ENCODE data around the gene APLP2.

APLP2 gene

DNA sequence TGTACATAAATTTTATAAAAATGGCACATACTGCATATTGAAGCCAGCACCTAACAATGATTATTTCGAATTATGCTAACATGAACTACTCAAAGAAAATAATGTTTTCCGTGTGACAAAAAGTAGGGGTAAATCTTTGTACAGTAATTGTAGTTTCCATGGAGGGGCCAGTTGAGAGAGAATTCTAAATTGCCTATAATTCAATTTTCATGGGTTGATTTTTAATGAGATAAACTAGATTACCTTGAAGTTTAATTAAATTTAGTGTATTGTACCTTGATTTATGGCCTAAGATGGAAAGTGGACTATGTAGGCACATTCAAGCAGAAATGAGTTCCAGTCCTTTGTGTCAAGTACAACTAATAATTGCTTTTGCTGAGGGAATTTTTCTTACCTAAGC lies 5.0 kb downstream of the APLP2 start:
- 100% methylated on average over 2 of the region's 2 CpGs for WGBS
- H3K9me3 ChIP-seq (ENCODE audit: insufficient read depth, low read depth, low read length), result no peaks in the 10 kb centered on the region

GRCh38 chr11:130076778-130077481 lies 7.2 kb downstream of the APLP2 start:
- H3K4me1 ChIP-seq (ENCODE audit: insufficient read depth, low read length), result peaks cover 11% of the 10 kb centered on the region; the same call in 1 of the 2 replicates
- H3K36me3 ChIP-seq (ENCODE audit: insufficient read depth, low read length), result no peaks in the 10 kb centered on the region
- H3K4me3 ChIP-seq (ENCODE audit: low read length), result no peak overlapping the region
- WGBS, result 74% methylated on average over 4 of the region's 4 CpGs
- no peak overlapping the region for H3K9ac ChIP-seq (ENCODE audit: low read depth, low read length)
- no peaks in the 10 kb centered on the region for H3K27me3 ChIP-seq (ENCODE audit: insufficient read depth, low read length)
- no peaks in the 10 kb centered on the region for H3K9me3 ChIP-seq (ENCODE audit: insufficient read depth, low read depth, low read length)
- no peak overlapping the region for H3K27ac ChIP-seq (ENCODE audit: low read depth, low read length)

More for the DNA sequence above, 5.0 kb downstream of the APLP2 start:
- H3K4me3 ChIP-seq (ENCODE audit: low read length), result no peak overlapping the region
- H3K4me1 ChIP-seq (ENCODE audit: insufficient read depth, low read length), result peaks cover 20% of the 10 kb centered on the region; the same call in 1 of the 2 replicates
- no peaks in the 10 kb centered on the region for H3K36me3 ChIP-seq (ENCODE audit: insufficient read depth, low read length)
- no peak overlapping the region for H3K9ac ChIP-seq (ENCODE audit: low read depth, low read length)
- H3K27ac ChIP-seq (ENCODE audit: low read depth, low read length), result no peak overlapping the region
- H3K27me3 ChIP-seq (ENCODE audit: insufficient read depth, low read length), result no peaks in the 10 kb centered on the region

DNA sequence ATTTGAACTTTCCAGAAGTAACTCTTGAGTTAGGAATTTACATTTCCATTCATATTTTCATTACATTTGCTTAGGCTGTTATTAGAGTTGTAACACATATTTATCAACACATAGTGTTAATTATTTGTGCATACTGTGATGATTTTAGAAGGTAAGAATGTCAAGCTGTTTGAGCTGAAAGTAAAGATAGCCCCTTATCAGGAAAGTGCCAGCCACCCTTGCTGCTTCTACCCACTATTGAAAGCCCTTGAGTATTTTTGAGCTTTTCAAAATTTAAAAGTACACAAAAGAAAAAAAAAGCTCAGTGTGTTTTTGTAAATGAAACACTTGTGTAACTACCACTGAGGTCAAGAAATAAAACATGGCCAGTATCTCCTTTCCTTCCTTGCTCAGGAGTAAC lies 8.0 kb downstream of the APLP2 start:
- Histone ChIP-seq H3K27ac (ENCODE audit: low read depth, low read length) (no peak overlapping the region), H3K27me3 (ENCODE audit: insufficient read depth, low read length) (no peaks in the 10 kb centered on the region), H3K9ac (ENCODE audit: low read depth, low read length) (no peak overlapping the region), H3K36me3 (ENCODE audit: insufficient read depth, low read length) (no peaks in the 10 kb centered on the region; the same call in 1 of the 2 replicates), H3K9me3 (ENCODE audit: insufficient read depth, low read depth, low read length) (no peaks in the 10 kb centered on the region), H3K4me3 (ENCODE audit: low read length) (no peak overlapping the region), H3K4me1 (ENCODE audit: insufficient read depth, low read length) (peaks cover 8% of the 10 kb centered on the region; the same call in 1 of the 2 replicates)

DNA sequence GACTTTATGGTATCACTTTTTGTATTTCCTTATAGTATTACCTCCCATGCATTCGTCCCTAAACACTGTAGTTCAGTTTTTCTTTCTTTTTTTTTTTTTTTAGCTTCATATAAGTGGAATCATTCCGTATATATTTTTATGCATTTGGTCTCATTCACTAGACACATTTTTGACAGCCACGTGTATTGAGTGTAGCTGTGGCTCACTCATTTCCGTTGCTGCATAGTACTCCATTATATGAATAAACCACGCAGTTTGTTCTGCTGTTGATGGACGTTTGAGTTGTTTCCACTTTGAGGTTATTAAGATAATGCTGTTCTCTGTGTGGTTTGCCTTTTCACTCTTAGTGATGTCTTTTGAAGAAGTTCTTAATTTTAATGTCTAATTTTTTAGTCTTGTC lies 8.4 kb downstream of the APLP2 start:
- no peak overlapping the region for H3K4me3 ChIP-seq (ENCODE audit: low read length)
- H3K4me1 ChIP-seq (ENCODE audit: insufficient read depth, low read length), result peaks cover 8% of the 10 kb centered on the region; the same call in 1 of the 2 replicates
- H3K36me3 ChIP-seq (ENCODE audit: insufficient read depth, low read length), result no peaks in the 10 kb centered on the region; the same call in 1 of the 2 replicates
- no peaks in the 10 kb centered on the region for H3K9me3 ChIP-seq (ENCODE audit: insufficient read depth, low read depth, low read length)
- WGBS, result 99% methylated on average over 6 of the region's 6 CpGs
- H3K9ac ChIP-seq (ENCODE audit: low read depth, low read length), result no peak overlapping the region
- no peak overlapping the region for H3K27ac ChIP-seq (ENCODE audit: low read depth, low read length)
- H3K27me3 ChIP-seq (ENCODE audit: insufficient read depth, low read length), result no peaks in the 10 kb centered on the region

GRCh38 chr11:130085671-130086290 lies 16.1 kb downstream of the APLP2 start:
- 96% methylated on average over 5 of the region's 6 CpGs for WGBS
- H3K9me3 ChIP-seq (ENCODE audit: insufficient read depth, low read depth, low read length), result 0 out of 2 replicates have a peak, but pooled peaks cover 6% of the 10 kb centered on the region
- peaks cover 19% of the 10 kb centered on the region for H3K4me1 ChIP-seq (ENCODE audit: insufficient read depth, low read length)
- H3K27ac ChIP-seq (ENCODE audit: low read depth, low read length), result no peak overlapping the region
- H3K9ac ChIP-seq (ENCODE audit: low read depth, low read length), result no peak overlapping the region
- no peaks in the 10 kb centered on the region for H3K27me3 ChIP-seq (ENCODE audit: insufficient read depth, low read length)
- H3K36me3 ChIP-seq (ENCODE audit: insufficient read depth, low read length), result no peaks in the 10 kb centered on the region; the same call in 1 of the 2 replicates
- no peak overlapping the region for H3K4me3 ChIP-seq (ENCODE audit: low read length)

DNA sequence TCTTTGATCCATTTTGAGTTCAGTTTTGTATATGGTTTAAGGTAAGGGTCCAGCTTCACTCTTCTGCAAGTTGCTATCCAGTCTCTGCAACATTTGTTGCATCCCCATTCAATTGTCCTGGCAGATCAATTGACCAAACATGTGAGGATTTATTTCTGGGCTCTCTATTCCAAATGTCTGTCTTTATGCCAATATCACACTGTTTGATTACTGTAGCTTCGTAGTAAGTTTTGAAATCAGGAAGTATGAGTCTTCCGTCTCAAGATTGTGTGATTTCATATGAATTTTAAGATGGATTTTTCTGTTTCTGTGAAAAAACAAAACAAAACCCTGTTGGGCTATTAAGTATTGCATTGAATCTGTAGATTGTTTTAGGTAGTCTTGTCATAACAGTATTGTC lies 17.0 kb downstream of the APLP2 start:
- Histone ChIP-seq H3K4me1 (ENCODE audit: insufficient read depth, low read length) (peaks cover 19% of the 10 kb centered on the region), H3K9me3 (ENCODE audit: insufficient read depth, low read depth, low read length) (0 out of 2 replicates have a peak, but pooled peaks cover 6% of the 10 kb centered on the region), H3K36me3 (ENCODE audit: insufficient read depth, low read length) (no peaks in the 10 kb centered on the region; the same call in 1 of the 2 replicates), H3K27me3 (ENCODE audit: insufficient read depth, low read length) (no peaks in the 10 kb centered on the region), H3K27ac (ENCODE audit: low read depth, low read length) (no peak overlapping the region), H3K4me3 (ENCODE audit: low read length) (no peak overlapping the region), H3K9ac (ENCODE audit: low read depth, low read length) (no peak overlapping the region)
- WGBS, result 94% methylated on average over 2 of the region's 2 CpGs

DNA sequence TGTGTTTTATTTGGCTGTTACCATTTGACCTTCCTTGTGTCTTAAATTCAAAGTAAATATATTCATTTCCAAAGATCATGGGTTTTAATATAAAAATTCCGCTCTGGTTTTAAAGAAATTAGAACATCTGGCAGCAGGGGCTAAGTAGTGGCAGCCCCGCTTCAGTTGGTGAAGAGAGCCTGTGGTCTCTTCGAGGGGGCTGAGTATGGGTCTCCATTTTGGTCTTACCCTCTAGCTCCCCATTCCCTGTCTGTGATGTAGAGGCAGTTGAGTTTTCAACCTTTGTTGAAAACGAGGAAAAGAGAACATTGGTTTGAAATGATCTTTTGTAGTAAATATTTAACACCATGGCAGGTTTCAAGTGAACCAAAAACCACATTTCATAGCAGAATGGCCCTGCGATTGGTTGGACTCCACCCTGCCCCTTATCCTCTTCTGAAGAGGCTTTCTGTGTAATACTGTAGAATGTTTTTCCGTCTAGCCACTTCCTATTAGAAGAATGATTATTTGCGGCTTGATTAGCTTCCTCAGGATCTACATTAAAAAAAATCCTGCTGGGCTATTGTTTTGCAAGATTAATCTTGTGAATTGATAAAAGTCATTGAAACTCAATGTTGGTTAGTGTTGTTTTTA lies 17.7 kb downstream of the APLP2 start:
- WGBS, result 90% methylated on average over 6 of the region's 7 CpGs
- H3K9ac ChIP-seq (ENCODE audit: low read depth, low read length), result no peak overlapping the region
- H3K4me1 ChIP-seq (ENCODE audit: insufficient read depth, low read length), result peaks cover 19% of the 10 kb centered on the region
- H3K27ac ChIP-seq (ENCODE audit: low read depth, low read length), result no peak overlapping the region
- no peaks in the 10 kb centered on the region; the same call in 1 of the 2 replicates for H3K36me3 ChIP-seq (ENCODE audit: insufficient read depth, low read length)
- no peak overlapping the region for H3K4me3 ChIP-seq (ENCODE audit: low read length)
- H3K27me3 ChIP-seq (ENCODE audit: insufficient read depth, low read length), result no peaks in the 10 kb centered on the region
- H3K9me3 ChIP-seq (ENCODE audit: insufficient read depth, low read depth, low read length), result 0 out of 2 replicates have a peak, but pooled peaks cover 6% of the 10 kb centered on the region

DNA sequence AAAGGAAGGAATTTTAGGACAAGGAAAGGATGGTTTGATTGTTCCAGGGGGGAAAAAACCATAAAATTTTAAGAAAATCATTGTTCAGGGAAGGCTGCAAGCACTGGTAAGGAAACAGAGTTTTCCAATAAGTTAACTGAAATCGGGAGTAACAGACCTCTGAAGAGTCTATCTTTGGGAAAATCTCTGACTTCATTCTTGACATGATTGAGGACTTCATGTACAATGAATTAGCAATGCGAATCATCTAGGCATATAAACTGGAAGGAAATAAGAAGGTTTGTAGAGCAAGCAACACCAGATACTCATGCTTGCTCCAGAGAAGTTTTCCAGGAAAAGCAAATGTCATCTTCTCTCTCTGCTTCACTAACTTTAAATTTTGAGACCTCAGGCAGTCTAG lies 18.5 kb downstream of the APLP2 start:
- Histone ChIP-seq H3K4me3 (ENCODE audit: low read length) (no peak overlapping the region), H3K27ac (ENCODE audit: low read depth, low read length) (peak overlapping the region; percentile 50), H3K4me1 (ENCODE audit: insufficient read depth, low read length) (peaks cover 19% of the 10 kb centered on the region), H3K9me3 (ENCODE audit: insufficient read depth, low read depth, low read length) (0 out of 2 replicates have a peak, but pooled peaks cover 6% of the 10 kb centered on the region), H3K36me3 (ENCODE audit: insufficient read depth, low read length) (no peaks in the 10 kb centered on the region), H3K9ac (ENCODE audit: low read depth, low read length) (no peak overlapping the region), H3K27me3 (ENCODE audit: insufficient read depth, low read length) (no peaks in the 10 kb centered on the region)
- WGBS, result 92% methylated on average over 2 of the region's 2 CpGs

GRCh38 chr11:130088919-130089673 lies 19.4 kb downstream of the APLP2 start:
- WGBS, result 88% methylated on average over 9 of the region's 9 CpGs
- Histone ChIP-seq H3K36me3 (ENCODE audit: insufficient read depth, low read length) (no peaks in the 10 kb centered on the region), H3K9ac (ENCODE audit: low read depth, low read length) (no peak overlapping the region), H3K4me1 (ENCODE audit: insufficient read depth, low read length) (peaks cover 19% of the 10 kb centered on the region), H3K9me3 (ENCODE audit: insufficient read depth, low read depth, low read length) (0 out of 2 replicates have a peak, but pooled peaks cover 6% of the 10 kb centered on the region), H3K4me3 (ENCODE audit: low read length) (no peak overlapping the region), H3K27me3 (ENCODE audit: insufficient read depth, low read length) (no peaks in the 10 kb centered on the region), H3K27ac (ENCODE audit: low read depth, low read length) (peak overlapping the region; percentile 17; the same call in 1 of the 2 replicates)

DNA sequence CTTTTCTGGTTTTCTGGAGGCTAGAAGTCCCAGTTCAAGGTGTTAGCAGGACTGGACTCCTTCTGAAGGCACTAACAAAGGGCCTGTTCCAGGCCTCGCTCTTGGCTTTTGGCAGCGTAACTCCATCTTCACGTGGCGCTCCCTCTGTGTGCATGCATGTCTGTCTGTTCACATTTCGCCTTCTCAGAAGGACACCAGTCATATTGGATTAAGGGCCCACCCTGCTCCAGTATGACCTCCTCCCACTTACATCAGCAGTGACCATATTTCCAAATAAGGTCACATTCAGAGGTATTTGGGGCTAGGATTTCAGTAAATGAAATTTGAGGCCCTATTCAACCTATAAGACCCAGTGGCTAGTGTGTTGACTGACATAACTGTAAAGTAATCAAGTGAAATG lies 20.0 kb downstream of the APLP2 start:
- Histone ChIP-seq H3K36me3 (ENCODE audit: insufficient read depth, low read length) (no peaks in the 10 kb centered on the region), H3K27me3 (ENCODE audit: insufficient read depth, low read length) (no peaks in the 10 kb centered on the region), H3K27ac (ENCODE audit: low read depth, low read length) (peak overlapping the region; percentile 17; the same call in 1 of the 2 replicates), H3K4me3 (ENCODE audit: low read length) (no peak overlapping the region), H3K4me1 (ENCODE audit: insufficient read depth, low read length) (peaks cover 19% of the 10 kb centered on the region), H3K9me3 (ENCODE audit: insufficient read depth, low read depth, low read length) (0 out of 2 replicates have a peak, but pooled peaks cover 6% of the 10 kb centered on the region), H3K9ac (ENCODE audit: low read depth, low read length) (no peak overlapping the region)
- 94% methylated on average over 5 of the region's 5 CpGs for WGBS

All from HUES64 (cell line).